PC-9 (cell line): ENCODE results near the gene KIAA1217. TPM values are rescaled to one million over a fixed set of nuclear protein-coding genes. Genes with fewer than 3 reads are reported as not detected.

Experiments used
- BruUV-seq: library from RNA; stranded (reverse); fragments of 400-500 nt; replicated peaks from 2 replicates; lab custom pipeline; 2021; lab: Mats Ljungman, UMichigan
- CTCF ChIA-PET: fragments of 300-600 bp; sonication (Branson Sonifier 250); formaldehyde crosslinking; loops from one replicate; lab custom pipeline; 2022; ENCODE audit warnings: antibody characterized with exemption; lab: Charles Lee
- POLR2A ChIA-PET: fragments of 300-600 bp; sonication (Branson Sonifier 250); formaldehyde crosslinking; loops from one replicate; lab custom pipeline; 2022; ENCODE audit warnings: antibody characterized with exemption; ENCODE audit not compliant: unreplicated experiment; lab: Charles Lee
- DNase-seq, 2 experiments: peaks; one replicate each; pipeline versions ENCODE4 v3.0.0 to v3.0.0-alpha.2; 2015 to 2022; ENCODE audit warnings: mixed read lengths in 1 of 2
- H2AFZ ChIP-seq: fragments of 200-600 bp; sonication (generic); 2 replicates; pipeline ENCODE4 v1.8.1; 2017; ENCODE audit warnings: antibody characterized with exemption
- H3F3A ChIP-seq: fragments of 200-600 bp; sonication (generic); 2 replicates; pipeline ENCODE4 v1.8.1; 2017; ENCODE audit warnings: antibody characterized with exemption, mild to moderate bottlenecking, low read depth; ENCODE audit not compliant: insufficient read depth
- H3K27ac ChIP-seq: fragments of 200-600 bp; sonication (generic); 2 replicates; pipeline ENCODE4 v1.6.1; 2016; ENCODE audit warnings: mixed run types
- H3K27me3 ChIP-seq: fragments of 200-600 bp; sonication (generic); 2 replicates; pipeline ENCODE4 v1.6.1; 2016; ENCODE audit warnings: low read depth, mixed run types; ENCODE audit not compliant: insufficient read depth
- H3K36me3 ChIP-seq: fragments of 200-600 bp; sonication (generic); 2 replicates; pipeline ENCODE4 v1.6.1; 2016; ENCODE audit warnings: low read depth, mixed run types
- H3K4me1 ChIP-seq: fragments of 200-600 bp; sonication (generic); replicated peaks from 2 replicates; pipeline ENCODE4 v1.6.1; 2016; ENCODE audit warnings: mixed run types; ENCODE audit not compliant: insufficient read depth
- H3K4me2 ChIP-seq: fragments of 200-600 bp; sonication (generic); 2 replicates; pipeline ENCODE4 v1.6.1; 2017; ENCODE audit warnings: mixed run types
- H3K4me3 ChIP-seq: fragments of 200-600 bp; sonication (generic); 2 replicates; pipeline ENCODE4 v1.6.1; 2016; ENCODE audit warnings: mixed run types
- H3K79me2 ChIP-seq: fragments of 200-600 bp; sonication (generic); 2 replicates; pipeline ENCODE4 v1.6.1; 2017; ENCODE audit warnings: low read depth, mixed run types
- H3K9me2 ChIP-seq: fragments of 200-600 bp; sonication (generic); 2 replicates; pipeline ENCODE4 v1.8.1; 2017; ENCODE audit warnings: mild to moderate bottlenecking; ENCODE audit not compliant: insufficient read depth
- H3K9me3 ChIP-seq: fragments of 200-600 bp; sonication (generic); 2 replicates; pipeline ENCODE4 v1.8.1; 2016; ENCODE audit warnings: low read depth; ENCODE audit not compliant: insufficient read depth
- H4K20me1 ChIP-seq: fragments of 200-600 bp; sonication (generic); 2 replicates; pipeline ENCODE4 v1.8.1; 2017; ENCODE audit not compliant: insufficient read depth
- CTCF ChIP-seq: fragments of 200-600 bp; sonication (generic); conservative IDR thresholded peaks from 2 replicates; pipeline ENCODE4 v1.6.1; 2017; ENCODE audit warnings: mixed run types, antibody characterized with exemption, mild to moderate bottlenecking, moderate library complexity
- EZH2 ChIP-seq: fragments of 200-600 bp; sonication (generic); IDR thresholded peaks from 2 replicates; pipeline ENCODE4 v1.8.0; 2017; ENCODE audit warnings: antibody characterized with exemption, low read depth
- intact Hi-C: fragments of 100-400 bp; cut with micrococcal nuclease; formaldehyde crosslinking; loops from one replicate; pipeline ENCODE4 v1.10.0; 2022; ENCODE audit not compliant: unreplicated experiment
- total RNA-seq: library from RNA; stranded (reverse); gene quantifications from 2 replicates; pipeline ENCODE4 v1.2.3, GENCODE V29; 2021

The KIAA1217 gene
- total RNA-seq, 1 experiment from 2014 or later = 41.1 TPM

- H3K36me3 ChIP-seq = no peaks in the 10 kb centered on the region
- intact Hi-C loops = loop anchor here (2.0 to 10.0 kb wide), 2 partner anchors 20 to 212 kb away; no protein-coding TSS in a partner anchor
- no peaks in the 10 kb centered on the region for H3K9me2 ChIP-seq
- TF ChIP-seq CTCF = no peak
- no peak for TF ChIP-seq EZH2
- no peaks in the 10 kb centered on the region for H4K20me1 ChIP-seq
- H2AFZ ChIP-seq = no peak overlapping the region
- H3K4me3 ChIP-seq = peak overlapping the region; percentile 80
- peak overlapping the region; percentile 94 for H3K27ac ChIP-seq
- H3F3A ChIP-seq = peaks cover 50% of the 10 kb centered on the region
- peaks cover 40% of the 10 kb centered on the region for H3K79me2 ChIP-seq
- H3K27me3 ChIP-seq = no peaks in the 10 kb centered on the region
- CTCF ChIA-PET = no interaction called here
- POLR2A ChIA-PET = no interaction called here
- peak overlapping the region; percentile 91 for H3K4me2 ChIP-seq
- H3K4me1 ChIP-seq = peaks cover 70% of the 10 kb centered on the region
- DNase-seq = no peak
- no peaks in the 10 kb centered on the region; the same call in 1 of the 2 replicates for H3K9me3 ChIP-seq
- BruUV-seq = no TSS peak
These were observed 258.2 kb downstream of the KIAA1217 start for GRCh38 chr10:24467136-24467535.

GRCh38 chr10:24467605-24468004 lies 258.7 kb downstream of the KIAA1217 start:
- H3K36me3 ChIP-seq = no peaks in the 10 kb centered on the region
- intact Hi-C loops = loop anchor here (2.0 to 10.0 kb wide), 2 partner anchors 21 to 213 kb away; no protein-coding TSS in a partner anchor
- peak overlapping the region; percentile 94 for H3K27ac ChIP-seq
- ChIA-PET POLR2A (no interaction called here), CTCF (no interaction called here)
- no TSS peak for BruUV-seq
- H3K79me2 ChIP-seq = peaks cover 45% of the 10 kb centered on the region
- peak overlapping the region; percentile 80 for H3K4me3 ChIP-seq
- no peaks in the 10 kb centered on the region for H4K20me1 ChIP-seq
- H3K4me1 ChIP-seq = peaks cover 68% of the 10 kb centered on the region
- TF ChIP-seq EZH2 = no peak
- no peaks in the 10 kb centered on the region; the same call in 1 of the 2 replicates for H3K9me3 ChIP-seq
- H3K27me3 ChIP-seq = no peaks in the 10 kb centered on the region
- H3K9me2 ChIP-seq = no peaks in the 10 kb centered on the region
- no peak for DNase-seq
- H2AFZ ChIP-seq = no peak overlapping the region
- H3F3A ChIP-seq = peaks cover 50% of the 10 kb centered on the region
- peak overlapping the region; percentile 91 for H3K4me2 ChIP-seq

- no peak overlapping the region for H3K27ac ChIP-seq
- no peaks in the 10 kb centered on the region for H3K27me3 ChIP-seq
- peaks cover 51% of the 10 kb centered on the region for H3K79me2 ChIP-seq
- no peaks in the 10 kb centered on the region for H4K20me1 ChIP-seq
- H3K36me3 ChIP-seq = no peaks in the 10 kb centered on the region
- H3F3A ChIP-seq = peaks cover 46% of the 10 kb centered on the region
- no TSS peak for BruUV-seq
- no peak for DNase-seq
- H3K4me2 ChIP-seq = peak overlapping the region; percentile 91
- H2AFZ ChIP-seq = no peak overlapping the region
- CTCF ChIA-PET = no interaction called here
- H3K4me1 ChIP-seq = peaks cover 61% of the 10 kb centered on the region
- POLR2A ChIA-PET = no interaction called here
- no peaks in the 10 kb centered on the region; the same call in 1 of the 2 replicates for H3K9me3 ChIP-seq
- peak overlapping the region; percentile 80 for H3K4me3 ChIP-seq
- H3K9me2 ChIP-seq = no peaks in the 10 kb centered on the region
- intact Hi-C loops = loop anchor here (10.0 kb wide), 1 partner anchor 214 kb away; no protein-coding TSS in a partner anchor
- TF ChIP-seq EZH2 = no peak
- no peak for TF ChIP-seq CTCF
These were observed 259.4 kb downstream of the KIAA1217 start for GRCh38 chr10:24468281-24468751.
